Mammary epithelial cell (primary cell): ENCODE measurements around the gene MIOS.

Source experiments
- EZH2 ChIP-seq: IDR thresholded peaks from 2 replicates; pipeline ENCODE4 v1.6.1; 2012; ENCODE audit warnings: low read length, inconsistent platforms, borderline replicate concordance
- TF ChIP-seq, protein P1 (sequence below), 2 donors: IDR thresholded peaks in 1 of 2; conservative IDR thresholded peaks in 1 of 2; 2 replicates each; pipeline ENCODE4 v1.5.1; 2011 to 2012; ENCODE audit warnings: inconsistent platforms in 2 of 2, low read length in 2 of 2, mild to moderate bottlenecking in 2 of 2, control low read depth in 1 of 2, low read depth in 1 of 2; ENCODE audit not compliant: insufficient read depth in 1 of 2; ENCODE audit errors: extremely low read depth in 1 of 2

GRCh38 chr7:7542251-7542835, 24.3 kb upstream of the MIOS start:
- TF ChIP-seq, protein P1, sequence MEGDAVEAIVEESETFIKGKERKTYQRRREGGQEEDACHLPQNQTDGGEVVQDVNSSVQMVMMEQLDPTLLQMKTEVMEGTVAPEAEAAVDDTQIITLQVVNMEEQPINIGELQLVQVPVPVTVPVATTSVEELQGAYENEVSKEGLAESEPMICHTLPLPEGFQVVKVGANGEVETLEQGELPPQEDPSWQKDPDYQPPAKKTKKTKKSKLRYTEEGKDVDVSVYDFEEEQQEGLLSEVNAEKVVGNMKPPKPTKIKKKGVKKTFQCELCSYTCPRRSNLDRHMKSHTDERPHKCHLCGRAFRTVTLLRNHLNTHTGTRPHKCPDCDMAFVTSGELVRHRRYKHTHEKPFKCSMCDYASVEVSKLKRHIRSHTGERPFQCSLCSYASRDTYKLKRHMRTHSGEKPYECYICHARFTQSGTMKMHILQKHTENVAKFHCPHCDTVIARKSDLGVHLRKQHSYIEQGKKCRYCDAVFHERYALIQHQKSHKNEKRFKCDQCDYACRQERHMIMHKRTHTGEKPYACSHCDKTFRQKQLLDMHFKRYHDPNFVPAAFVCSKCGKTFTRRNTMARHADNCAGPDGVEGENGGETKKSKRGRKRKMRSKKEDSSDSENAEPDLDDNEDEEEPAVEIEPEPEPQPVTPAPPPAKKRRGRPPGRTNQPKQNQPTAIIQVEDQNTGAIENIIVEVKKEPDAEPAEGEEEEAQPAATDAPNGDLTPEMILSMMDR (conservative IDR thresholded peaks at IDR 0.05 in 1 of 2, IDR thresholded peaks at IDR 0.05 in 1 of 2; ENCODE audit: extremely low read depth in 1 of 2, insufficient read depth in 1 of 2, low read depth in 1 of 2, low read length in 2 of 2) = no peak
- no peak for TF ChIP-seq EZH2
